HG02885 (cell line): ENCODE data around the gene MPP2.
"Not testable (repeated sequence)": the region's sequence is repeated elsewhere in the genome, so short reads cannot be mapped to it uniquely, and the experiment has no call there.

Source experiments
- ATAC-seq: cut with Tn5 transposase; IDR thresholded peaks from one replicate; pipeline ENCODE4 v1.9.1; 2021; ENCODE audit warnings: mild to moderate bottlenecking; ENCODE audit not compliant: unreplicated experiment, poor library complexity

The MPP2 gene

DNA sequence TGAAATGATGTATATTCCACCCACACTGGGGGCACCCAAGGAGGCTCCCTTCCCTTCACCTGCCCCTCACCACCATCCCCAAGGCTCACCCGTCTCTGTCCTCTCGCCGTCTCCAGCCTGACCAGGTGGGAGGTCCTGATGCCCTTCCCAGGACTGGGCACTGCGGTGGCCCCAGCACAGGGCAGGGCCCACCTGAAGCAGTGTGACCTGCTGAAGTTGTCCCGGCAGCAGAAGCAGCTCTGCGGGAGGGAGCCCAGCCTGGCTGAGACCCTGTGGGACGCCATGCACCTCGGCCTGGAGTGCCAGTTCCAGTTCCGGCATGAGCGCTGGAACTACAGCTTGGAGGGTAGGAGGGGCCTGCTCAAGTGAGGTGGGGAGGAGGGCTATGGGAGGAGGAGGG lies 25.0 kb upstream of the MPP2 start:
- ATAC-seq, result no peak

GRCh38 chr17:43931062-43931571 lies 23.8 kb upstream of the MPP2 start:
- ATAC-seq, result no peak

GRCh38 chr17:43928609-43929008 lies 21.3 kb upstream of the MPP2 start:
- no peak for ATAC-seq

- not testable (repeated sequence) for ATAC-seq
Observed at GRCh38 chr17:43927929-43928328, 20.6 kb upstream of the MPP2 start.

GRCh38 chr17:43927060-43927864 lies 19.9 kb upstream of the MPP2 start:
- ATAC-seq, result no peak

DNA sequence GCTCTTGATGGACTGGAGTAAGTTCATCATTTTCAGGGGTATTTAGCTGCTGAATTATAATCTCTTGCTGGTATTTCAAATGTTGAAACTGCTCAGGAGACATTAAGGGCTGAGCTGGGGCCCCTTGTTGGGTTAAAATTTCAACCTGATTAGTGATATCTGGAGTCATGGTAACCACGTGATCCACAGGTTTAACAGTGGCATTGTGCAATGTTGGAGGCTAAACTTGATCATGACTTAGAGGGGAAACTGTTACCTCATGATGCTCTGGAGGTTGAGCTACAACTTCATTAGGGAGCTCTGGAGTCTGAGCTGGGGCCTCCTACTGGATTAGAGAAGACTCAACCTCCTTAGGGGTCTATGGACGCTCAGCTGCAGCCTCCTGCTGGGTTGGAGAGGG lies 17.2 kb upstream of the MPP2 start:
- ATAC-seq, result no peak

- ATAC-seq, result no peak
Observed at GRCh38 chr17:43920500-43921095, 13.3 kb upstream of the MPP2 start.

GRCh38 chr17:43918026-43918389 lies 10.7 kb upstream of the MPP2 start:
- ATAC-seq, result no peak

DNA sequence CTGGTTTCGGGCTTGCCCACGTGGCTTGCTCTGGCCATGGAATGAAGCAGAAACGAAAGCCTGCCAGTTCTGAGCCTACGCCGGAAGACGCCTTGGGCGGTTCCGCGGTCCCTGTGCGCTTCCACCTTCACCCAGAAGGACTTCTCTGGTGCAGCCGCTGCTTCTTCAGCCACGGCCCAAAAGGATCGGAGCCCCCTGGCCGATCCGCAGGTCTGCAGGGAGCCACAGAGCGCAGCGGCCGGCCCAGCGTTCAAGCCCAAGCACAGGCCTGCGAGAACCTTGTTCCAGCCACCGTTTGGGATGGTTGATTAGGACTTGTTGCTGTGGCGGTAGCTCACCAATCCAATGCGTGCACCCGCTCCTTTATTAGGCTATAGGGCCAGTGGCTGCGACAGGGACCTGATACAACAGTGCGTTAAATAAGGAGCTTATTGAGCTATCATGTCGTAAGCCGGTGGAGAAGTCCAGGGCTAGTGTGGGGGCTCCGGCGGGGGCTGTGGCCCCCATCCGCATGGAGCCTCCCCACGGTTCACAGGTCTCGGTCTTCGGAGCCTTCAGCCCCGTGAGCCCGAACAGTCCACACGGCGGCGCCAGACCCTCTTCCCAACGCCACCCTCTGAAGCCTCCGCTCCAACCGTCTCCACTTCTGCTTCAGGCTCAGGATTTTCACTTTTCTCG lies 10.2 kb upstream of the MPP2 start:
- ATAC-seq, result no peak

DNA sequence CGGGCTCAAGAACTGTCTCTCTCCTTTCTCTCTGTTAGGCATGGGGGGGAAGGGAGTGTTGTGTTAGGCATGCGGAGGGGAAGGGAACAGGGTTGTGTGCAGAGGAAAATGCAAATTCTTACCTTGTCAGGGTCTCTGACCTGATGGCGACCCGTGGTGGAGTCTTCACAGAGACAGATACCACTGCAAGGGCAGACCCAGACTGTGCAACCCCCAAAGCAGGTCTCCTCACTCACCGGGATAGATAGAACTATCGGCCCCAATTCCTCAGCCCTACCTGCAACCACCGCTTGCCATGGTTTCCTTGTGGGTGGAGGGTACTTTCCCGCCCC lies 9.6 kb upstream of the MPP2 start:
- no peak for ATAC-seq

DNA sequence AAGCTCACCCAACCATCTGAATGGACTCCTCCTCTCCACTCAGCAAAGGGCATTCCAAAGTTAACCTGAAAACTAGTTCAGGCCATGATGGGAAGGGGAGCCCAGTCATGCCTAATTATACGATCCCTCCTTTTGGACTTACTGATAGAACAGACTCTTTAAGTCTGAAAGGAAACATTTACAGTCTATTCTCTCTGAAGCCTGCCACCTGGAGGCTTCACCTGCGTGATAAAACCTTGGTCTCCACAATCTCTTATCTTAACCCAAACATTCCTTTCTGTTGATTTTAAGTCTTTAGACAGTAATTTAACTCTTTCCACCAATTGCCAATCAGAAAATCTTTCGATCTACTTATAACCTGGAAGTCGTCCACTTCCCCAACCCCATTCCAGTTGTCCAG lies 9.0 kb upstream of the MPP2 start:
- ATAC-seq, result no peak

GRCh38 chr17:43915559-43915958 lies 8.2 kb upstream of the MPP2 start:
- ATAC-seq, result no peak

GRCh38 chr17:43914451-43914850 lies 7.1 kb upstream of the MPP2 start:
- no peak for ATAC-seq

GRCh38 chr17:43913584-43913983 lies 6.2 kb upstream of the MPP2 start:
- no peak for ATAC-seq

DNA sequence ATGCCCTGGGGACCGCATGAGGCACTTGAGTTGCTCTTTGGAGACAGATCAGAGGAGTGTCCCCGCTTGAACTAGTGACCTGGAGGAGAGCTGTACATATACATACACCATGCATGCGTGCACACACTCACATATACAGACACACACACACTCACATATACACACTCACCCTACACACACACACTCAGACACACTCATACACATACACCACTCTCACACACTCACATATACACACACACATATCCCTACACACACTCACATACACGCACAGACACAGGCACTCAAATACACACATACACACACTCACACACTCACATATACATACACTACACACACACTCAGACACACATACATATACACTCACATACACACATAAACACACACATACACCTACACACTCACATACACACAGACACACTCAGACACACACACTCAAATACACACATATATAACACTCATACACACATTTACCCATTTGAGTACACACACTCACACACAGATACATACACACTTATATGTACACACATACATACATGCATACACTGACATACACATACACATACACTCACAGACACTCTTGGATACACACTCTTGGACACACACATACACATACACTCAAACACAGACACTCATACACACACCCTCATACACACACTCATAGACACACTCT lies 5.4 kb upstream of the MPP2 start:
- ATAC-seq, result no peak

DNA sequence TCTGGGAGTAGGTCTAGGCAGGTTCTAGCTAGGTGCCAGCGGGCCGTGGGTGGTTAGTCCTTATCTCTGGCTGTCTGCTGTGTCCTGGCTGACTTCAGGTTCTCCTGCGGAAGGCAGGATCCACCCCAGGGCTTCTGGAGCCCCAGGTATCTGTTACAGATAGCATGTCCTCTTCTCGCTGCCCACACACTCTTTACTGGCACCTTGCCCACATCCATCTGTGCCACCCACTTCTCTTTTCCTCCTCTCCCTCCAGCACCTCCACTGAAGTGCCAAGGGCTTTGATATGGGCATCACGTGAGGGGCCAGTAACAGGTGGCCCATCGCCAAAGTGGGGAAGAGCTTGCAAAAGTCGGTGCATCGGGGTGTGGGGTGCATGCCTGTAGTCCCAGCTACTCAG lies 4.6 kb upstream of the MPP2 start:
- no peak for ATAC-seq

DNA sequence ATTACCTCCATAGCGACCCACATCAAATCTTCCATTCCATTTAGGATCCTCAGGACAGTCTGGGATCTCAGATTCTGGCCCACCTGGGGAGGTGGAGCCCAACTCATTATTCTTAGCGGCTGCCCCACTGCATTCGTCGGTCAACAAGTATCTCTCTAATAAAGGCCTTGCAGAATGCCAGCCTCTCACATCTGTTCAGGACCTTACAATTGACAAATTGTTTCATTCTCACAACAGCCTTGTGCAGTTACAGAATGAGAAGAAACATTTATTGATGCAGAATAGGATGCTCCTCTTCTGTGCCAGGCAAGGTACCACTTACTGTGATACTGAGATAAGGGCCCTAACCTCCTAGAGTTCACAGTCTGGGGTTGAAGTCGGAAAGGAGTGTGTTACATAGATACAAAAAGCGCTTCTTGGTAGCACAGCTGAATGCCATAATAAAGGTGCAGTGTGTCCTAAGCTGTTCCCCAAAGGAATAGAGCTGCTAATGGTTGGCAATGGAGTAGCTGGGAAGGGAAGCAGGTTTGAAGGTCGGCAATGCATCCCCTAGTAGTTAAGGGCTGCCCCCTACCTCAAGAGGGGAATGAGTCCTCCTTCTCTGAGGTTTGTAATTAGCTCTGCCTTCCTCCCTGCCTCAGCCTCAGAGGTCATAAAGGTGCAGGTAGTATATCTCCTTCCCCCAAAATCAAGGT lies 2.3 kb upstream of the MPP2 start:
- ATAC-seq, result no peak

DNA sequence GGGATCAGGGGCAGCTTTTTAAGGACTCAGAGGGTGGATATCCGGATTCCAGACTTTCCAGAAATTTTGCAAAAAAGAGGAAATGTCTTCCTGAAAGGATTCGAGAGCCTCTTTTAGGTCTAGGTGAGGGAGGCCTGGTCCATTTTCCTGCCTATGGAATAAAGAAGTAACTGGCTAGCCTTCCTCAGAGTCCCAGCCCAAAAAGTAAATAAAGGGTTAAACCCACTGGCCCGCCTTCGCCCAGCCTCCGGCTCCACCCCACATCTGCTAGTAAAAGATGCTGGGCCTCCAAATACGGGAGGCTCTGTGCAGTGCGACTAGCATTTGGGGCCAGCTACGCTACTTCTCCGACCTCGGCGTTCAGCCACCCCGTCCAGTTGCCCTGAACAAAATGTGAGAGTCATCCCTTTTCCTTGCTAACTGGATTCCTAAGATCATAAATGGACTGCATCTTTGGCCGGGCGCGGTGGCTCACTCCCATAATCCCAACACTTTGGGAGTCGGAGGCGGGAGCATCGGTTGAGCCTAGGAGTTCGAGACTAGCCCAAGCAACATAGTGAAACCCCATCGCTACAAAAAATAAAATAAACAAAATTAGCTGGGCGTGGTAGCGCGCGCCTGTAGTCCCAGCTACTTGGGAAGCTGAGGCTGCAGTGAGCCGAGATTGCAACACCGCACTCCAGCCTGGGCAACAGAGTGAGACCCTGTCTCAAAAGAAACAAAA lies 824 bp upstream of the MPP2 start:
- no peak for ATAC-seq

- no peak for ATAC-seq
Observed at GRCh38 chr17:43906951-43907424, 348 bp downstream of the MPP2 start.
